ENCODE measurements around the gene EFR3B.

EFR3B gene

DNA sequence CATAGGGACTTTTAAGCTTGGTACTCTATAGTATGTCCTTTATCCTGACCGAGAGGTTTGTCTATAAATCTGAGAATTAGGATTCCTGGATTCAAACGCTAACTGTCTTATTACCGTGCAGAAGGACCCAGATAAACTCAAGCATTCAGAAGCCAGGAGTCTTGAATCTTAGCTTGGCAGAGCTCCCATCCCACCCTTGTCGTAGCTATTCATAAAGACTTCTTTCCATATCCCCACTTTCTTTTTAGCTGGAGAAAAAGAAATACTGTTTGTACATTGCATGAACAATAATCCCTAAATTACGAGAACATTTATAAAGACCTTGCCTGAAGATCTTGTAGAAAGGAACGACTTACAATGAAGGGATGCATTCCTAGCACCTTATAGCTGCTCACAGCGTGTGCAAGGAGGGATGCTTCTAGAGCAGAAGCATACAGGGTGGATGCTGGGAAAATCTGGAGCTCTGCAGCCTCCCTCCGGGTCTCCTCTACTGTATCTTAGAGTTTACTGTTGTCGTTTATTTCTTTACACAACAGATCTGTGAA is 13.6 kb downstream of the EFR3B start:
- Histone ChIP-seq H3K27ac (ENCODE audit: low read depth, low read length) (no peak overlapping the region), H3K4me2 (ENCODE audit: low read depth, low read length, poor library complexity, severe bottlenecking) (no peak overlapping the region)
- TF ChIP-seq, protein P1, sequence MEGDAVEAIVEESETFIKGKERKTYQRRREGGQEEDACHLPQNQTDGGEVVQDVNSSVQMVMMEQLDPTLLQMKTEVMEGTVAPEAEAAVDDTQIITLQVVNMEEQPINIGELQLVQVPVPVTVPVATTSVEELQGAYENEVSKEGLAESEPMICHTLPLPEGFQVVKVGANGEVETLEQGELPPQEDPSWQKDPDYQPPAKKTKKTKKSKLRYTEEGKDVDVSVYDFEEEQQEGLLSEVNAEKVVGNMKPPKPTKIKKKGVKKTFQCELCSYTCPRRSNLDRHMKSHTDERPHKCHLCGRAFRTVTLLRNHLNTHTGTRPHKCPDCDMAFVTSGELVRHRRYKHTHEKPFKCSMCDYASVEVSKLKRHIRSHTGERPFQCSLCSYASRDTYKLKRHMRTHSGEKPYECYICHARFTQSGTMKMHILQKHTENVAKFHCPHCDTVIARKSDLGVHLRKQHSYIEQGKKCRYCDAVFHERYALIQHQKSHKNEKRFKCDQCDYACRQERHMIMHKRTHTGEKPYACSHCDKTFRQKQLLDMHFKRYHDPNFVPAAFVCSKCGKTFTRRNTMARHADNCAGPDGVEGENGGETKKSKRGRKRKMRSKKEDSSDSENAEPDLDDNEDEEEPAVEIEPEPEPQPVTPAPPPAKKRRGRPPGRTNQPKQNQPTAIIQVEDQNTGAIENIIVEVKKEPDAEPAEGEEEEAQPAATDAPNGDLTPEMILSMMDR (IDR thresholded peaks at IDR 0.05; ENCODE audit: insufficient read depth, low read length, poor library complexity, severe bottlenecking): no peak
- no peak for TF ChIP-seq EZH2phosphoT487 (conservative IDR thresholded peaks at IDR 0.05; ENCODE audit: low read length)

DNA sequence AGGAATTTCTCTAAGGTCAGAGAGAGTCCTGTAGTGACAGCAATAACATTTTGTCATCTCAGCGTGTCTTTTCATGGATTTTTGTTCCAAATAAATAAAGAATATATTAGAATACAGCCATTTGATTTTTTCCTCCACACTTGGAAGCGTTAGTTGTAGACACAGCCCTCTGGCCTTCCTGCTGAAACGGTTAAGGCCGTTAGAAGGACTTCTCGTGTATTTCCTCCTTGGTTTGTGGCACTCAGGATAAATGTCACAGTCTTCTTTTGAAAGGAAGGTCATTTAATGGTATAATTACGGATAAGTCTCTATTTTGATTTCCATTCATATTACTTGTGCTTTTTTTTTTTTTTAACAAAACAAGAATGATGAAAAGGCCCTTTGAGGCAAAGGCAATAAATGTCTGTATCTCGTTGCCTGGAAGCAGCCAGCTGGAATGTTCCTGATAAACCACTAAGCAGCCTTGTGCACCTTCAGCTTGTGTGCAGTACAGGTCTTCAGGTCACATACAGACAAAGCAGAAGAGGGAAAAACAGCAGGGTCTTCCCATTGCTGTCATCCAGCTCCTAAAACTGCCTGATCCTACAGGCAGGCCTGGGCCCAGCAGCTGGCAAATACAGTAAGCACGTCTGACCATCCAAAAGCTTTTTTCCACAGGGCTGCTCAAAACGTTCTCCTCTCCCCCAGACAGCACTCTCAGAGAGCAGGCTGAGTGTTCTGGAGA is 14.4 kb downstream of the EFR3B start:
- Histone ChIP-seq H3K27me3 (ENCODE audit: low read length) (no peaks in the 10 kb centered on the region), H2AFZ (ENCODE audit: low read depth, low read length, severe bottlenecking) (no peak overlapping the region), H3K27ac (ENCODE audit: low read depth, low read length) (no peak overlapping the region), H3K9ac (ENCODE audit: low read length) (no peak overlapping the region), H3K4me3 (ENCODE audit: insufficient read depth, low read length, poor library complexity, severe bottlenecking) (no peak overlapping the region), H3F3A (ENCODE audit: insufficient read depth) (no peaks in the 10 kb centered on the region), H3K36me3 (ENCODE audit: low read length) (no peaks in the 10 kb centered on the region), H3K9me3 (ENCODE audit: insufficient read depth, low read length) (no peaks in the 10 kb centered on the region), H3K79me2 (ENCODE audit: insufficient read depth, low read length) (no peaks in the 10 kb centered on the region), H3K4me2 (ENCODE audit: low read depth, low read length, poor library complexity, severe bottlenecking) (no peak overlapping the region), H4K20me1 (ENCODE audit: low read depth, low read length) (no peaks in the 10 kb centered on the region), H3K9me2 (replicated peaks; ENCODE audit: insufficient read depth, low read length) (no peaks in the 10 kb centered on the region)
- TF ChIP-seq, protein P1 (IDR thresholded peaks at IDR 0.05; ENCODE audit: insufficient read depth, low read length, poor library complexity, severe bottlenecking): no peak
- TF ChIP-seq EZH2phosphoT487 (conservative IDR thresholded peaks at IDR 0.05; ENCODE audit: low read length): no peak

More for the DNA sequence above, 13.6 kb downstream of the EFR3B start:
- H3K36me3 ChIP-seq (ENCODE audit: low read length): no peaks in the 10 kb centered on the region
- H3K9ac ChIP-seq (ENCODE audit: low read length): no peak overlapping the region
- no peaks in the 10 kb centered on the region for H4K20me1 ChIP-seq (ENCODE audit: low read depth, low read length)
- H3F3A ChIP-seq (ENCODE audit: insufficient read depth): no peaks in the 10 kb centered on the region
- H3K4me3 ChIP-seq (ENCODE audit: insufficient read depth, low read length, poor library complexity, severe bottlenecking): no peak overlapping the region
- H3K27me3 ChIP-seq (ENCODE audit: low read length): no peaks in the 10 kb centered on the region
- no peak overlapping the region for H2AFZ ChIP-seq (ENCODE audit: low read depth, low read length, severe bottlenecking)
- no peaks in the 10 kb centered on the region for H3K79me2 ChIP-seq (ENCODE audit: insufficient read depth, low read length)
- no peaks in the 10 kb centered on the region for H3K9me3 ChIP-seq (ENCODE audit: insufficient read depth, low read length)
- no peaks in the 10 kb centered on the region for H3K9me2 ChIP-seq (replicated peaks; ENCODE audit: insufficient read depth, low read length)

DNA sequence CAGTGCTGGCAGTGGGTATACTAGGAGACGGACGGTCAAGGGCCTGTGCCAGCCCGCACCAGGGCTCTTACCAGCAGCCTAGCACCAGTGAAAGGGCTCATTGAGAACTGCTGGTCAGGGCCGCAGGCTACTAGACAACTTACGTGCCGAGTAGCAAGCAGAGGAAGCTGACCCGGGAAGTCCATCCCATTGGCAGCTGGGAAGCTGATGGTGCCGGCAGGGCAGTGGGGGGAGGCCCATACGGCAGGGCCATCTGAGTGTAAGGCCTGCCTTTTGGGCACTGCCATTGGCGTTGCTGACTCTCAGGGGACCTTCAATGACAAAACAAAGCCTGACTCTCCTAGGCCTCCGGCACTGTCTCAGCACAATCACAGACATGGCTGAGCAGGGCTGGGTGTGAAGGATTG is 20.6 kb downstream of the EFR3B start:
- Histone ChIP-seq H3K9me2 (replicated peaks; ENCODE audit: insufficient read depth, low read length) (no peaks in the 10 kb centered on the region), H3K4me3 (ENCODE audit: insufficient read depth, low read length, poor library complexity, severe bottlenecking) (no peak overlapping the region), H3K79me2 (ENCODE audit: insufficient read depth, low read length) (no peaks in the 10 kb centered on the region), H3F3A (ENCODE audit: insufficient read depth) (no peaks in the 10 kb centered on the region), H3K9me3 (ENCODE audit: insufficient read depth, low read length) (no peaks in the 10 kb centered on the region), H3K4me2 (ENCODE audit: low read depth, low read length, poor library complexity, severe bottlenecking) (no peak overlapping the region), H4K20me1 (ENCODE audit: low read depth, low read length) (no peaks in the 10 kb centered on the region), H3K36me3 (ENCODE audit: low read length) (no peaks in the 10 kb centered on the region), H3K27ac (ENCODE audit: low read depth, low read length) (no peak overlapping the region), H2AFZ (ENCODE audit: low read depth, low read length, severe bottlenecking) (no peak overlapping the region), H3K9ac (ENCODE audit: low read length) (no peak overlapping the region), H3K27me3 (ENCODE audit: low read length) (no peaks in the 10 kb centered on the region)
- no peak for TF ChIP-seq EZH2phosphoT487 (conservative IDR thresholded peaks at IDR 0.05; ENCODE audit: low read length)
- TF ChIP-seq, protein P1 (IDR thresholded peaks at IDR 0.05; ENCODE audit: insufficient read depth, low read length, poor library complexity, severe bottlenecking): no peak
